ENCODE results near the gene XXYLT1.
A peak's percentile ranks its signal among the peaks of the same experiment; 100 is the strongest.

XXYLT1 gene

GRCh38 chr3:195140816-195141793 lies 129.9 kb downstream of the XXYLT1 start:
- H3K4me3 ChIP-seq (ENCODE audit: low read depth, low read length) = no peak overlapping the region
- ChIA-PET CTCF (no interaction called here), POLR2A (no interaction called here)
- no peaks in the 10 kb centered on the region for H3K9me3 ChIP-seq (ENCODE audit: control insufficient read depth, insufficient read depth, low read depth, low read length)
- TF ChIP-seq MZF1 (tag by site-specific recombination; IDR thresholded peaks at IDR 0.05; ENCODE audit: borderline replicate concordance) (no peak), ZNF157 (tag by site-specific recombination; IDR thresholded peaks at IDR 0.05) (no peak), ZNF658 (tag by site-specific recombination; IDR thresholded peaks at IDR 0.05) (no peak), ZBTB44 (tag by site-specific recombination; IDR thresholded peaks at IDR 0.05) (no peak), ATF2 (tag by site-specific recombination; IDR thresholded peaks at IDR 0.05; ENCODE audit: low read depth) (no peak)
- TF ChIP-seq, protein P1, sequence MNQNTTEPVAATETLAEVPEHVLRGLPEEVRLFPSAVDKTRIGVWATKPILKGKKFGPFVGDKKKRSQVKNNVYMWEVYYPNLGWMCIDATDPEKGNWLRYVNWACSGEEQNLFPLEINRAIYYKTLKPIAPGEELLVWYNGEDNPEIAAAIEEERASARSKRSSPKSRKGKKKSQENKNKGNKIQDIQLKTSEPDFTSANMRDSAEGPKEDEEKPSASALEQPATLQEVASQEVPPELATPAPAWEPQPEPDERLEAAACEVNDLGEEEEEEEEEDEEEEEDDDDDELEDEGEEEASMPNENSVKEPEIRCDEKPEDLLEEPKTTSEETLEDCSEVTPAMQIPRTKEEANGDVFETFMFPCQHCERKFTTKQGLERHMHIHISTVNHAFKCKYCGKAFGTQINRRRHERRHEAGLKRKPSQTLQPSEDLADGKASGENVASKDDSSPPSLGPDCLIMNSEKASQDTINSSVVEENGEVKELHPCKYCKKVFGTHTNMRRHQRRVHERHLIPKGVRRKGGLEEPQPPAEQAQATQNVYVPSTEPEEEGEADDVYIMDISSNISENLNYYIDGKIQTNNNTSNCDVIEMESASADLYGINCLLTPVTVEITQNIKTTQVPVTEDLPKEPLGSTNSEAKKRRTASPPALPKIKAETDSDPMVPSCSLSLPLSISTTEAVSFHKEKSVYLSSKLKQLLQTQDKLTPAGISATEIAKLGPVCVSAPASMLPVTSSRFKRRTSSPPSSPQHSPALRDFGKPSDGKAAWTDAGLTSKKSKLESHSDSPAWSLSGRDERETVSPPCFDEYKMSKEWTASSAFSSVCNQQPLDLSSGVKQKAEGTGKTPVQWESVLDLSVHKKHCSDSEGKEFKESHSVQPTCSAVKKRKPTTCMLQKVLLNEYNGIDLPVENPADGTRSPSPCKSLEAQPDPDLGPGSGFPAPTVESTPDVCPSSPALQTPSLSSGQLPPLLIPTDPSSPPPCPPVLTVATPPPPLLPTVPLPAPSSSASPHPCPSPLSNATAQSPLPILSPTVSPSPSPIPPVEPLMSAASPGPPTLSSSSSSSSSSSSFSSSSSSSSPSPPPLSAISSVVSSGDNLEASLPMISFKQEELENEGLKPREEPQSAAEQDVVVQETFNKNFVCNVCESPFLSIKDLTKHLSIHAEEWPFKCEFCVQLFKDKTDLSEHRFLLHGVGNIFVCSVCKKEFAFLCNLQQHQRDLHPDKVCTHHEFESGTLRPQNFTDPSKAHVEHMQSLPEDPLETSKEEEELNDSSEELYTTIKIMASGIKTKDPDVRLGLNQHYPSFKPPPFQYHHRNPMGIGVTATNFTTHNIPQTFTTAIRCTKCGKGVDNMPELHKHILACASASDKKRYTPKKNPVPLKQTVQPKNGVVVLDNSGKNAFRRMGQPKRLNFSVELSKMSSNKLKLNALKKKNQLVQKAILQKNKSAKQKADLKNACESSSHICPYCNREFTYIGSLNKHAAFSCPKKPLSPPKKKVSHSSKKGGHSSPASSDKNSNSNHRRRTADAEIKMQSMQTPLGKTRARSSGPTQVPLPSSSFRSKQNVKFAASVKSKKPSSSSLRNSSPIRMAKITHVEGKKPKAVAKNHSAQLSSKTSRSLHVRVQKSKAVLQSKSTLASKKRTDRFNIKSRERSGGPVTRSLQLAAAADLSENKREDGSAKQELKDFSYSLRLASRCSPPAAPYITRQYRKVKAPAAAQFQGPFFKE (tag by site-specific recombination; IDR thresholded peaks at IDR 0.05; ENCODE audit: borderline replicate concordance) = no peak
- H3K27ac ChIP-seq (ENCODE audit: extremely low read depth, low read depth, low read length) = no peak overlapping the region
- H3K4me1 ChIP-seq (ENCODE audit: control insufficient read depth, insufficient read depth, low read length) = no peaks in the 10 kb centered on the region
- H3K36me3 ChIP-seq (ENCODE audit: control insufficient read depth in 2 of 2, insufficient read depth in 1 of 2, low read length in 2 of 2) = no peaks in the 10 kb centered on the region

GRCh38 chr3:195140410-195140809 lies 130.5 kb downstream of the XXYLT1 start:
- ChIA-PET POLR2A (no interaction called here), CTCF (no interaction called here)
- H3K36me3 ChIP-seq (ENCODE audit: control insufficient read depth in 2 of 2, insufficient read depth in 1 of 2, low read length in 2 of 2) = no peaks in the 10 kb centered on the region
- H3K4me1 ChIP-seq (ENCODE audit: control insufficient read depth, insufficient read depth, low read length) = no peaks in the 10 kb centered on the region
- H3K27ac ChIP-seq (ENCODE audit: extremely low read depth, low read depth, low read length) = no peak overlapping the region
- H3K9me3 ChIP-seq (ENCODE audit: control insufficient read depth, insufficient read depth, low read depth, low read length) = no peaks in the 10 kb centered on the region
- H3K4me3 ChIP-seq (ENCODE audit: low read depth, low read length) = no peak overlapping the region
- no peak for TF ChIP-seq ZNF335 (tag by site-specific recombination; conservative IDR thresholded peaks at IDR 0.05)
- no peak for TF ChIP-seq ZNF19 (tag by site-specific recombination; IDR thresholded peaks at IDR 0.05; ENCODE audit: low read depth)
- TF ChIP-seq ZFP41 (tag by site-specific recombination; IDR thresholded peaks at IDR 0.05; ENCODE audit: borderline replicate concordance) = no peak
- TF ChIP-seq, protein P2, sequence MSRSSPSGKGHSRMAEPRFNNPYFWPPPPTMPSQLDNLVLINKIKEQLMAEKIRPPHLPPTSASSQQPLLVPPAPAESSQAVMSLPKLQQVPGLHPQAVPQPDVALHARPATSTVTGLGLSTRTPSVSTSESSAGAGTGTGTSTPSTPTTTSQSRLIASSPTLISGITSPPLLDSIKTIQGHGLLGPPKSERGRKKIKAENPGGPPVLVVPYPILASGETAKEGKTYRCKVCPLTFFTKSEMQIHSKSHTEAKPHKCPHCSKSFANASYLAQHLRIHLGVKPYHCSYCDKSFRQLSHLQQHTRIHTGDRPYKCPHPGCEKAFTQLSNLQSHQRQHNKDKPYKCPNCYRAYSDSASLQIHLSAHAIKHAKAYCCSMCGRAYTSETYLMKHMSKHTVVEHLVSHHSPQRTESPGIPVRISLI (tag by site-specific recombination; IDR thresholded peaks at IDR 0.05) = no peak
- TF ChIP-seq ZNF555 (tag by site-specific recombination; conservative IDR thresholded peaks at IDR 0.05) = no peak
- TF ChIP-seq SETDB1 (IDR thresholded peaks at IDR 0.05; ENCODE audit: insufficient read length, low read length) = peak; percentile 49
- no peak for TF ChIP-seq ZNF2 (tag by site-specific recombination; IDR thresholded peaks at IDR 0.05)
- TF ChIP-seq ZNF211 (tag by site-specific recombination; IDR thresholded peaks at IDR 0.05; ENCODE audit: low read depth) = no peak
- TF ChIP-seq ZNF670 (tag by site-specific recombination; IDR thresholded peaks at IDR 0.05; ENCODE audit: low read depth) = no peak
- TF ChIP-seq ZBTB17 (tag by site-specific recombination; IDR thresholded peaks at IDR 0.05) = no peak
- TF ChIP-seq ZNF280D (tag by site-specific recombination; IDR thresholded peaks at IDR 0.05) = no peak
- no peak for TF ChIP-seq EGR2 (tag by site-specific recombination; IDR thresholded peaks at IDR 0.05; ENCODE audit: low read depth)

Measured in HEK293 (cell line).